K562 (cell line): ENCODE measurements around the gene PDLIM5. TPM values are rescaled to one million over a fixed set of nuclear protein-coding genes. Genes with fewer than 3 reads are reported as not detected.

Experiments
- ATAC-seq: fragments of 200-7000 bp; cut with Tn5 transposase; 3 replicates; pipeline ENCODE4 v1.9.1; 2020; ENCODE audit warnings: moderate library complexity
- BruUV-seq: library from RNA; stranded (reverse); fragments of 400-500 nt; replicated peaks from 2 replicates; lab custom pipeline; 2021; lab: Mats Ljungman, UMichigan
- CTCF ChIA-PET: fragments of 300-600 bp; formaldehyde crosslinking; extraction: SDS; loops from one replicate; lab custom pipeline; 2021; ENCODE audit warnings: low intra/inter-chr PET ratio; lab: Yijun Ruan, JAX
- POLR2A ChIA-PET: fragments of 300-600, 350-650 bp; sonication (Branson Sonifier 250); formaldehyde crosslinking; extraction: SDS; loops from one replicate; lab custom pipeline; 2021; ENCODE audit warnings: antibody characterized with exemption, inconsistent platforms; lab: Yijun Ruan, JAX
- DNase-seq, 4 experiments: peaks; one replicate each; pipeline versions ENCODE4 v3.0.0 to v3.0.0-alpha.2; 2011 to 2018; ENCODE audit warnings: low spot score in 3 of 4, mixed read lengths in 3 of 4; ENCODE audit errors: extremely low read depth in 1 of 4
- FAIRE-seq: peaks from 2 replicates; lab custom pipeline; 2011; peaks lifted over from hg19 to GRCh38; lab: Jason Lieb, UNC
- H2AFZ ChIP-seq: 2 replicates; pipeline ENCODE4 v1.6.0; 2011; ENCODE audit warnings: low read depth, low read length, control low read depth, inconsistent platforms
- H3K27ac ChIP-seq: fragments of 200-600 bp; 3 replicates; pipeline ENCODE4 v1.8.0; 2011; ENCODE audit warnings: low read depth, mild to moderate bottlenecking, control low read depth, inconsistent platforms, low read length, moderate library complexity, mixed read lengths; ENCODE audit errors: extremely low read depth
- H3K27me3 ChIP-seq, 2 experiments: fragments of 300-600 bp in 1 of 2; 2 replicates in 1 of 2; 3 replicates in 1 of 2; pipeline versions ENCODE4 v1.6.0 to v1.8.0; 2011; ENCODE audit warnings: inconsistent platforms in 2 of 2, low read length in 2 of 2, mild to moderate bottlenecking in 1 of 2, mixed read lengths in 1 of 2, moderate library complexity in 1 of 2; ENCODE audit not compliant: control insufficient read depth in 2 of 2, insufficient read depth in 2 of 2
- H3K36me3 ChIP-seq: fragments of 300-600 bp; 3 replicates; pipeline ENCODE4 v1.8.0; 2011; ENCODE audit warnings: mild to moderate bottlenecking, low read length, inconsistent platforms; ENCODE audit not compliant: control insufficient read depth, insufficient read depth
- H3K4me1 ChIP-seq, 2 experiments: fragments of 200-600 bp in 1 of 2; replicated peaks in 1 of 2; 2 replicates in 1 of 2; 3 replicates in 1 of 2; pipeline versions ENCODE4 v1.5.1 to v1.8.0; 2011; ENCODE audit warnings: inconsistent platforms in 2 of 2, low read length in 2 of 2, mild to moderate bottlenecking in 1 of 2, mixed read lengths in 1 of 2, moderate library complexity in 1 of 2; ENCODE audit not compliant: control insufficient read depth in 2 of 2, insufficient read depth in 2 of 2
- H3K4me2 ChIP-seq: 2 replicates; pipeline ENCODE4 v1.6.1; 2011; ENCODE audit warnings: low read length, control low read depth, inconsistent platforms, mixed read lengths; ENCODE audit not compliant: insufficient read depth
- H3K4me3 ChIP-seq: fragments of 200-600 bp; sonication (generic), shearing (Covaris generic); 2 replicates; pipeline ENCODE4 v1.5.1; 2016; ENCODE audit warnings: control low read depth, inconsistent platforms
- H3K79me2 ChIP-seq: fragments of 200-600 bp; 3 replicates; pipeline ENCODE4 v1.8.0; 2011; ENCODE audit warnings: low read length, inconsistent platforms; ENCODE audit not compliant: control insufficient read depth, insufficient read depth
- H3K9ac ChIP-seq, 2 experiments: 2 replicates each; pipeline versions ENCODE4 v1.6.0 to v1.6.1; 2011; ENCODE audit warnings: low read depth in 2 of 2, low read length in 2 of 2, control low read depth in 1 of 2, inconsistent platforms in 1 of 2, mild to moderate bottlenecking in 1 of 2, mixed read lengths in 1 of 2; ENCODE audit not compliant: insufficient read depth in 1 of 2
- H3K9me1 ChIP-seq: one replicate; pipeline ENCODE4 v1.6.0; 2011; ENCODE audit warnings: inconsistent platforms, mild to moderate bottlenecking, low read length, moderate library complexity; ENCODE audit not compliant: control insufficient read depth, insufficient read depth
- H3K9me3 ChIP-seq: replicated peaks from 2 replicates; pipeline ENCODE4 v1.5.1; 2011; ENCODE audit warnings: low read depth, low read length, inconsistent platforms; ENCODE audit not compliant: control insufficient read depth, insufficient read depth
- H4K20me1 ChIP-seq: replicated peaks from 2 replicates; pipeline ENCODE4 v1.6.1; 2011; ENCODE audit warnings: low read length, inconsistent platforms, mixed read lengths; ENCODE audit not compliant: control insufficient read depth, insufficient read depth
- ARID1B ChIP-seq: fragments of 450-650 bp; IDR thresholded peaks from 2 replicates; pipeline ENCODE4 v1.6.1; 2016; ENCODE audit warnings: antibody characterized with exemption, mild to moderate bottlenecking, inconsistent platforms
- DACH1 ChIP-seq: fragments of 450-650 bp; IDR thresholded peaks from 2 replicates; pipeline ENCODE4 v1.6.1; 2018; ENCODE audit not compliant: partially characterized antibody
- E2F3 ChIP-seq: fragments of 250-450 bp; sonication (Bioruptor Pico); IDR thresholded peaks from 2 replicates; pipeline ENCODE4 v1.4.0; 2020; ENCODE audit warnings: mild to moderate bottlenecking
- FOXO4 ChIP-seq: fragments of 450-650 bp; formaldehyde crosslinking; IDR thresholded peaks from 2 replicates; pipeline ENCODE4 v1.4.0; 2020; ENCODE audit warnings: mild to moderate bottlenecking, moderate library complexity
- TEAD4 ChIP-seq, 2 experiments: sonication (generic) in 1 of 2; formaldehyde crosslinking in 1 of 2; IDR thresholded peaks; 2 replicates each; pipeline versions ENCODE4 v1.6.1 to v1.8.0; 2012 to 2022; ENCODE audit warnings: borderline replicate concordance in 1 of 2, inconsistent platforms in 1 of 2, low read length in 1 of 2, mild to moderate bottlenecking in 1 of 2, missing genetic modification reagents in 1 of 2
- ZFX ChIP-seq: sonication (generic); formaldehyde crosslinking; IDR thresholded peaks from 2 replicates; pipeline ENCODE4 v1.8.0; 2022; ENCODE audit warnings: mild to moderate bottlenecking, missing genetic modification reagents, moderate library complexity
- WGBS: fragments of 100-300 bp; shearing (Covaris generic); methylation state at CpG from one replicate; pipeline ENCODE4 v1.1.6; 2016; ENCODE audit warnings: low coverage, mixed read lengths; ENCODE audit not compliant: insufficient coverage; ENCODE audit errors: missing lambda C conversion rate; 5-methylcytosine and 5-hydroxymethylcytosine counted together
- in situ Hi-C: fragments of 300-500 bp; cut with MboI; formaldehyde crosslinking; loops from 4 replicates; pipeline ENCODE4 v1.15.0; 2018; ENCODE audit warnings: inconsistent platforms, mixed read lengths
- intact Hi-C: fragments of 100-400 bp; cut with micrococcal nuclease; formaldehyde crosslinking; loops from 2 replicates; pipeline ENCODE4 v1.14.2; 2022
- polyA plus RNA-seq, 8 experiments: library from polyadenylated mRNA; depleted of rRNA in 4 of 8; stranded (reverse) in 5 of 8; unstranded in 3 of 8; fragments of >200 nt; fragmentation: Nextera tagmentation in 2 of 8; fragmentation: Illumina TruSeq in 1 of 8; extraction: Ambion mirVana in 2 of 8; extraction: Trizol in 1 of 8; gene quantifications; 2 replicates each; pipeline versions ENCODE4 v1.2.1 to v1.2.3, GENCODE V29; 2011 to 2014; ENCODE audit warnings: inconsistent platforms in 1 of 8, missing spikeins in 1 of 8
- total RNA-seq, 7 experiments: library from RNA; depleted of rRNA in 6 of 7; stranded (reverse); fragments of >200 nt in 6 of 7; fragmentation: Illumina TruSeq in 2 of 7; extraction: Trizol in 2 of 7; gene quantifications; 2 replicates each; pipeline versions ENCODE4 v1.2.1 to v1.2.3, GENCODE V29; 2011 to 2021; ENCODE audit warnings: low replicate concordance in 1 of 7

The PDLIM5 gene
- total and polyA plus RNA-seq, 9 of the 15 experiments (the other 6 are each of a cell fraction or from before 2014, with no cell fraction given) = 36.9 to 127 (median 62.5) TPM

GRCh38 chr4:94457692-94458106 is 6.0 kb downstream of the PDLIM5 start:
- Histone ChIP-seq H3K4me2 (peak overlapping the region; percentile 52), H2AFZ (no peak overlapping the region), H3K9me3 (no peaks in the 10 kb centered on the region), H3K4me3 (no peak overlapping the region), H4K20me1 (no peaks in the 10 kb centered on the region; the same call in 1 of the 2 replicates), H3K27ac (no peak overlapping the region; the same call in 2 of the 3 replicates), H3K4me1 (peaks cover 0 to 26% of the 10 kb centered on the region in 2 experiments; a peak in 4 of 5 replicates), H3K9ac (no peak overlapping the region; a peak in 1 of 4 replicates), H3K9me1 (no peaks in the 10 kb centered on the region), H3K27me3 (no peaks in the 10 kb centered on the region), H3K36me3 (peaks cover 25% of the 10 kb centered on the region), H3K79me2 (peaks cover 98% of the 10 kb centered on the region)
- ChIA-PET CTCF (no interaction called here), POLR2A (no interaction called here)
- ATAC-seq (no peak), DNase-seq (no peak), FAIRE-seq (no peak)
- no TSS peak for BruUV-seq
- intact Hi-C loops = loop anchor here (5.0 kb wide), 1 partner anchor 140 kb away; no protein-coding TSS in a partner anchor
- peak; percentile 34 for TF ChIP-seq ZFX (CRISPR knock-in tag)
- TF ChIP-seq ARID1B = no peak
- TF ChIP-seq TEAD4 (IDR thresholded peaks at IDR 0.05; ENCODE audit: low read length) = 0 out of 2 replicates have a peak, but pooled peaks have one; percentile 5
- TF ChIP-seq TEAD4 (CRISPR knock-in tag; IDR thresholded peaks at IDR 0.05; ENCODE audit: borderline replicate concordance) = no peak
- TF ChIP-seq FOXO4 (CRISPR knock-in tag) = no peak
- TF ChIP-seq E2F3 = no peak
- peak; percentile 21 for TF ChIP-seq DACH1
- 11% methylated on average over 1 of the region's 1 CpG for WGBS
- in situ Hi-C loops = no loop called here
